ENCODE data around the gene BOLA3.

Gene BOLA3

DNA sequence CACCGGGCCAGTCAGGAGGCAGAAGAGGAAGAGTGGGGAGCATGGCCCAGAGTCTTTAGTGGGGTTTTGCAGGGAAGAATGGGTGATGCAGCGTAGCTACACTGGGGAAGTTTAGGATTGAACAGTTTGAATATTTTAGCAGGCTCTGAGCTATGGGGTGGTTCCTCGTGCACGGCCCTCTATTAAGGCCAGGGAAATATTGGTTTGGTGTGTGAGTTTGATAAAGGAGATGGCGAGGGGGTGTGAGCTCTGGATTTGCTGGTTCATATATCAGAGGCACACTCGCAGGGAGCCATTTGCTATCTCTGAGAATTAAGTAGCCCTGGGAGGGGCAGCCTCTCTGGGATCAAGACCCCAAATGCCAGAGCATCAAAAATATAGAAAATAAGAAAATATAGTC lies 50.1 kb downstream of the BOLA3 start:
- TF ChIP-seq CTCF (IDR thresholded peaks at IDR 0.05; ENCODE audit: control insufficient read depth, insufficient read depth, low read depth, low read length, missing control alignments), result no peak
- H3K4me3 ChIP-seq (ENCODE audit: control insufficient read depth, low read depth, low read length), result no peak overlapping the region
- DNase-seq (ENCODE audit: low read depth), result no peak

GRCh38 chr2:74096052-74096451 lies 51.7 kb downstream of the BOLA3 start:
- H3K4me3 ChIP-seq (ENCODE audit: control insufficient read depth, low read depth, low read length), result no peak overlapping the region
- DNase-seq (ENCODE audit: low read depth), result no peak
- TF ChIP-seq CTCF (IDR thresholded peaks at IDR 0.05; ENCODE audit: control insufficient read depth, insufficient read depth, low read depth, low read length, missing control alignments), result no peak

DNA sequence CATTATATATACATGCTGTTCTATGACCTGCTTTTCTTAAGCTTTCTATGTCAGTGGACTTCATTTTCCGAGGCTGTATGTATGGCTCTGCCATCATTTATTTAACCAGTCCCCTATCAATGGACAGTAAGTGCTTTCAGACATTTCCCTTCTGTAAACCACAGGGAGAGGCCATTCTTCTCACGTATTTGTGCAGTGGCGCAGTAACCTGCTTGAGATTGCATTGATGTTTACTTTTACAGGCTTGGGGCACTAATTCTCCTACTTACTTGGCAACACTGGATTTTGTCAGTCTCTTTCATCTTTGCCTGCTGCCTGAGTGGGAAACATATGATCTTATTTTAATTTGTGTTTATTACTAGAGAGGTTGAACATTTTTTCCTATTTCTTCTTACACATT lies 52.1 kb downstream of the BOLA3 start:
- DNase-seq (ENCODE audit: low read depth), result no peak
- no peak for TF ChIP-seq CTCF (IDR thresholded peaks at IDR 0.05; ENCODE audit: control insufficient read depth, insufficient read depth, low read depth, low read length, missing control alignments)
- H3K4me3 ChIP-seq (ENCODE audit: control insufficient read depth, low read depth, low read length), result no peak overlapping the region

DNA sequence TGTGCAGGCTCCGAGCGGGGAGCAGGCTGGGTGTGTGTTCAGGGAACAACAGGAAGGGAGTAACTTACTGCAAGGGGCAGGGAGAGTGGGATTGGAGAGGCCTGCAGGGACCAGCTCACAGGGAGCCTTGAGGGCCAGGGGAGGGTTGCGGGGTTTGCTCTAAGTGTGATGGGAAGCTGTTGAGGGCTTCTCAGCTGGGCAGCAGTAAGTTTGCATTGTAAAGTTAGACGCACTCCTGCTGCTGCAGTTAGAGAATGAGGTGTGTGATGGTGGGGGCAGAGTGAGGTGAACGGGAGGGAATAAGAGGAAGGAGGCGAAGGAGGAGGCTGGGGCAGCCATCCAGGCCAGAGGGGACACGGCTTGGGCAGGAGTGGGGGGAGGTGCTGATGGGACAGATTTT lies 53.4 kb downstream of the BOLA3 start:
- H3K4me3 ChIP-seq (ENCODE audit: control insufficient read depth, low read depth, low read length), result no peak overlapping the region
- TF ChIP-seq CTCF (IDR thresholded peaks at IDR 0.05; ENCODE audit: control insufficient read depth, insufficient read depth, low read depth, low read length, missing control alignments), result no peak
- no peak for DNase-seq (ENCODE audit: low read depth)

DNA sequence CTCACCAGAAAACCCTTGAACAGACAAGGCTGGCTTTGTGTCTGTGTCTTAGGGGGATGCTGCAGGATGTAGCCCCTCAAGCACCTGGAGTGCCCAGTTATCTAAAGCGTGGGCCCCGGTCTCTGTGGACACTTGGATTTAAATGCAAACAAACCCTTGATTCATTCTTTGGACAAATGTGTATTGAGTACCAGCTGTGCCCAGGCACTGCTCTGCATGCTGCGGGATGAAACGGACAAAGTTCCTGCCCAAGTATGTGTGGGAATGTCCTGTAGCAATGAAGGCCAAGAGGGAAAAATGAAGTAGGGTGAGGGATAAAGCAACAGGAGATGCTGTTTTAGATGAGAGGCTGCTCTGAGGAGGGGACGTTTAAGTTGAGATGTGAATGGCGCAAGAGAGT lies 53.9 kb downstream of the BOLA3 start:
- no peak for TF ChIP-seq CTCF (IDR thresholded peaks at IDR 0.05; ENCODE audit: control insufficient read depth, insufficient read depth, low read depth, low read length, missing control alignments)
- DNase-seq (ENCODE audit: low read depth), result no peak
- no peak overlapping the region for H3K4me3 ChIP-seq (ENCODE audit: control insufficient read depth, low read depth, low read length)

DNA sequence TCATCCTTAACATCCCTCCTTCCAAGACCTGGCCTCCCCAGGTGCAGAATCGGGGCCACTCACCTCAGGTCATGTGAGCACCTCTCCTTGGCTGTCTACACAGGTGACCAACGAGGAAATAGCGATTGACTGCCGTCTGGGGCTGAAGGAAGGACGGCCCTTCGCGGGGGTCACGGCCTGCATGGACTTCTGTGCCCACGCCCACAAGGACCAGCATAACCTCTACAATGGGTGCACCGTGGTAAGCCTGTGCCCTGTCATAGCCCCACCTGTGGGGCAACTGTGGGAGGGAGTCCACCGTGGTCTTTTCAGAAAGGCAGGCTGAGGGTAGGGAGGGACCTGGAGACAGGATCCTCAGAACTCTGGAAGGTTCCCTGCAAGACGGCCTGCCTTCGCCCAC lies 54.3 kb downstream of the BOLA3 start:
- no peak for TF ChIP-seq CTCF (IDR thresholded peaks at IDR 0.05; ENCODE audit: control insufficient read depth, insufficient read depth, low read depth, low read length, missing control alignments)
- no peak overlapping the region for H3K4me3 ChIP-seq (ENCODE audit: control insufficient read depth, low read depth, low read length)

GRCh38 chr2:74092275-74092674 lies 55.4 kb downstream of the BOLA3 start:
- no peak for TF ChIP-seq CTCF (IDR thresholded peaks at IDR 0.05; ENCODE audit: control insufficient read depth, insufficient read depth, low read depth, low read length, missing control alignments)
- DNase-seq (ENCODE audit: low read depth), result no peak
- H3K4me3 ChIP-seq (ENCODE audit: control insufficient read depth, low read depth, low read length), result no peak overlapping the region

More for the DNA sequence above, 54.3 kb downstream of the BOLA3 start:
- no peak for DNase-seq (ENCODE audit: low read depth)
